ENCODE data around the gene SMURF1.

Gene SMURF1

GRCh38 chr7:99156649-99157048 is 12.7 kb upstream of the SMURF1 start:
- TF ChIP-seq TAF1 (IDR thresholded peaks at IDR 0.05; ENCODE audit: borderline replicate concordance, insufficient read depth, low read length) (no peak), SIN3A (IDR thresholded peaks at IDR 0.05; ENCODE audit: borderline replicate concordance, insufficient read depth, low read length) (no peak), POLR2AphosphoS5 (IDR thresholded peaks at IDR 0.05; ENCODE audit: low read depth, low read length) (no peak), FOXP2 (optimal IDR thresholded peaks at IDR 0.05; ENCODE audit: borderline replicate concordance, extremely low read depth, extremely low read length, insufficient read depth) (no peak), REST (IDR thresholded peaks at IDR 0.05; ENCODE audit: insufficient read depth in 1 of 2, low read depth in 2 of 2, low read length in 2 of 2) (no peak)

GRCh38 chr7:99155211-99155610 is 11.3 kb upstream of the SMURF1 start:
- TF ChIP-seq SIN3A (IDR thresholded peaks at IDR 0.05; ENCODE audit: borderline replicate concordance, insufficient read depth, low read length) (no peak), FOXP2 (optimal IDR thresholded peaks at IDR 0.05; ENCODE audit: borderline replicate concordance, extremely low read depth, extremely low read length, insufficient read depth) (no peak), REST (IDR thresholded peaks at IDR 0.05; ENCODE audit: insufficient read depth in 1 of 2, low read depth in 2 of 2, low read length in 2 of 2) (no peak), POLR2AphosphoS5 (IDR thresholded peaks at IDR 0.05; ENCODE audit: low read depth, low read length) (no peak), TAF1 (IDR thresholded peaks at IDR 0.05; ENCODE audit: borderline replicate concordance, insufficient read depth, low read length) (no peak)

GRCh38 chr7:99146979-99147378 is 3.1 kb upstream of the SMURF1 start:
- TF ChIP-seq TAF1 (IDR thresholded peaks at IDR 0.05; ENCODE audit: borderline replicate concordance, insufficient read depth, low read length) (no peak), FOXP2 (optimal IDR thresholded peaks at IDR 0.05; ENCODE audit: borderline replicate concordance, extremely low read depth, extremely low read length, insufficient read depth) (no peak), REST (IDR thresholded peaks at IDR 0.05; ENCODE audit: insufficient read depth in 1 of 2, low read depth in 2 of 2, low read length in 2 of 2) (no peak), POLR2AphosphoS5 (IDR thresholded peaks at IDR 0.05; ENCODE audit: low read depth, low read length) (no peak), SIN3A (IDR thresholded peaks at IDR 0.05; ENCODE audit: borderline replicate concordance, insufficient read depth, low read length) (no peak)

GRCh38 chr7:99143521-99143852 is 421 bp downstream of the SMURF1 start:
- no peak for TF ChIP-seq POLR2AphosphoS5 (IDR thresholded peaks at IDR 0.05; ENCODE audit: low read depth, low read length)
- TF ChIP-seq FOXP2 (optimal IDR thresholded peaks at IDR 0.05; ENCODE audit: borderline replicate concordance, extremely low read depth, extremely low read length, insufficient read depth) = no peak
- no peak for TF ChIP-seq TAF1 (IDR thresholded peaks at IDR 0.05; ENCODE audit: borderline replicate concordance, insufficient read depth, low read length)
- TF ChIP-seq SIN3A (IDR thresholded peaks at IDR 0.05; ENCODE audit: borderline replicate concordance, insufficient read depth, low read length) = no peak
- TF ChIP-seq REST (IDR thresholded peaks at IDR 0.05; ENCODE audit: insufficient read depth in 1 of 2, low read depth in 2 of 2, low read length in 2 of 2) = no peak

All from PFSK-1 (cell line).